HepG2 (cell line): ENCODE measurements around the gene IRF2. TPM values are rescaled to one million over a fixed set of nuclear protein-coding genes. Genes with fewer than 3 reads are reported as not detected.

Experiments
- ATAC-seq: fragments of 200-7000 bp; cut with Tn5 transposase; 3 replicates; pipeline ENCODE4 v1.9.1; 2020; ENCODE audit warnings: mild to moderate bottlenecking, moderate library complexity
- BruUV-seq: library from RNA; stranded (reverse); fragments of 400-500 nt; replicated peaks from 2 replicates; lab custom pipeline; 2021; lab: Mats Ljungman, UMichigan
- CTCF ChIA-PET: fragments of 300-600 bp; formaldehyde crosslinking; extraction: SDS; loops from one replicate; lab custom pipeline; 2021; ENCODE audit warnings: low total read pairs, inconsistent platforms, low intra/inter-chr PET ratio; lab: Yijun Ruan, JAX
- POLR2A ChIA-PET: fragments of 350-600 bp; sonication (Branson Sonifier 250); formaldehyde crosslinking; loops from one replicate; lab custom pipeline; 2020; ENCODE audit warnings: antibody characterized with exemption, inconsistent platforms; lab: Yijun Ruan, JAX
- DNase-seq: peaks from one replicate; pipeline ENCODE4 v3.0.0-alpha.2; 2015; ENCODE audit warnings: low spot score
- FAIRE-seq: peaks from 3 replicates; lab custom pipeline; 2011; peaks lifted over from hg19 to GRCh38; lab: Jason Lieb, UNC
- H2AFZ ChIP-seq: one replicate; pipeline ENCODE4 v1.6.1; 2011; ENCODE audit warnings: low read length, inconsistent platforms
- H3K27ac ChIP-seq: fragments of 300-600 bp; 3 replicates; pipeline ENCODE4 v1.8.0; 2011; ENCODE audit warnings: mixed run types, mild to moderate bottlenecking, mixed read lengths, low read length, inconsistent platforms; ENCODE audit not compliant: insufficient read depth; ENCODE audit errors: extremely low read length
- H3K27me3 ChIP-seq, 2 experiments: fragments of 200-600 bp in 1 of 2; 2 replicates in 1 of 2; 3 replicates in 1 of 2; pipeline versions ENCODE4 v1.6.0 to v1.8.0; 2011; ENCODE audit warnings: low read length in 2 of 2, mild to moderate bottlenecking in 2 of 2, moderate library complexity in 2 of 2, inconsistent platforms in 1 of 2; ENCODE audit not compliant: insufficient read depth in 2 of 2, control insufficient read depth in 1 of 2
- H3K36me3 ChIP-seq, 2 experiments: fragments of 200-600 bp in 1 of 2; replicated peaks in 1 of 2; 2 replicates in 1 of 2; 3 replicates in 1 of 2; pipeline versions ENCODE4 v1.5.1 to v1.8.0; 2011; ENCODE audit warnings: low read length in 2 of 2, inconsistent platforms in 1 of 2; ENCODE audit not compliant: insufficient read depth in 2 of 2, control insufficient read depth in 1 of 2
- H3K4me1 ChIP-seq: 2 replicates; pipeline ENCODE4 v1.5.1; 2012; ENCODE audit warnings: low read length, inconsistent platforms; ENCODE audit not compliant: insufficient read depth
- H3K4me2 ChIP-seq: 2 replicates; pipeline ENCODE4 v1.6.0; 2011; ENCODE audit warnings: low read depth, low read length, inconsistent platforms
- H3K4me3 ChIP-seq, 3 experiments: fragments of 200-600 bp in 1 of 3; sonication (generic), shearing (Covaris generic) in 1 of 3; replicated peaks in 1 of 3; 2 replicates each; pipeline ENCODE4 v1.5.1; 2011 to 2016; ENCODE audit warnings: low read length in 3 of 3, inconsistent platforms in 2 of 3, low read depth in 2 of 3, mild to moderate bottlenecking in 2 of 3, control low read depth in 1 of 3, mixed read lengths in 1 of 3; ENCODE audit not compliant: insufficient read depth in 1 of 3
- H3K79me2 ChIP-seq: one replicate; pipeline ENCODE4 v1.6.1; 2011; ENCODE audit warnings: low read length, inconsistent platforms; ENCODE audit not compliant: insufficient read depth
- H3K9ac ChIP-seq: 2 replicates; pipeline ENCODE4 v1.6.0; 2011; ENCODE audit warnings: mild to moderate bottlenecking, low read depth, low read length, inconsistent platforms; ENCODE audit not compliant: insufficient read depth
- H3K9me3 ChIP-seq: 2 replicates; pipeline ENCODE4 v1.5.1; 2012; ENCODE audit warnings: mild to moderate bottlenecking, low read length
- H4K20me1 ChIP-seq: 2 replicates; pipeline ENCODE4 v1.6.0; 2011; ENCODE audit warnings: inconsistent platforms, mild to moderate bottlenecking, low read length, moderate library complexity; ENCODE audit not compliant: insufficient read depth
- CCAR2 ChIP-seq: fragments of 200-400 bp; formaldehyde crosslinking; optimal IDR thresholded peaks from 2 replicates; pipeline ENCODE3; 2018; ENCODE audit warnings: low read depth, mild to moderate bottlenecking, low read length, moderate library complexity
- CCDC6 ChIP-seq: sonication (generic); formaldehyde crosslinking; IDR thresholded peaks from 2 replicates; pipeline ENCODE4 v1.8.1; 2022; ENCODE audit warnings: mild to moderate bottlenecking, missing genetic modification reagents, moderate library complexity
- EZH2 ChIP-seq: conservative IDR thresholded peaks from 2 replicates; pipeline ENCODE4 v1.6.1; 2012; ENCODE audit warnings: mild to moderate bottlenecking, low read depth, low read length, moderate library complexity
- FOXK2 ChIP-seq: fragments of 450-650 bp; IDR thresholded peaks from 2 replicates; pipeline ENCODE4 v1.6.1; 2016
- GABPB1 ChIP-seq: IDR thresholded peaks from 2 replicates; pipeline ENCODE4 v1.6.1; 2016; ENCODE audit warnings: mild to moderate bottlenecking, missing genetic modification reagents, moderate library complexity, missing compliant biosample characterization
- NFRKB ChIP-seq: fragments of 450-650 bp; IDR thresholded peaks from 2 replicates; pipeline ENCODE4 v1.6.1; 2017
- NR2F1 ChIP-seq, 2 experiments: fragments of 450-650 bp in 1 of 2; formaldehyde crosslinking in 1 of 2; IDR thresholded peaks; 2 replicates each; pipeline versions ENCODE4 v1.5.0 to v1.6.1; 2016 to 2020; ENCODE audit warnings: mild to moderate bottlenecking in 1 of 2, missing compliant biosample characterization in 1 of 2, missing genetic modification reagents in 1 of 2, moderate library complexity in 1 of 2
- ZNF10 ChIP-seq: sonication (generic); formaldehyde crosslinking; IDR thresholded peaks from 2 replicates; pipeline ENCODE4 v1.4.0; 2020; ENCODE audit warnings: mild to moderate bottlenecking, low read depth, missing genetic modification reagents, borderline replicate concordance
- ZNF337 ChIP-seq: sonication (generic); formaldehyde crosslinking; IDR thresholded peaks from 2 replicates; pipeline ENCODE4 v1.5.1; 2020; ENCODE audit warnings: missing genetic modification reagents, low read depth, mild to moderate bottlenecking, borderline replicate concordance
- ZNF816 ChIP-seq: sonication (generic); formaldehyde crosslinking; IDR thresholded peaks from 2 replicates; pipeline ENCODE4 v1.8.0; 2022; ENCODE audit warnings: missing genetic modification reagents, mild to moderate bottlenecking, borderline replicate concordance
- WGBS: methylation state at CpG from one replicate; pipeline ENCODE4 v1.1.6; 2017; ENCODE audit warnings: low lambda C conversion rate; 5-methylcytosine and 5-hydroxymethylcytosine counted together
- in situ Hi-C: cut with HindIII; loops from 2 replicates; pipeline ENCODE4 v1.10.0; 2017; ENCODE audit warnings: low pct_unique_long_range_greater_than_20kb; ENCODE audit not compliant: extremely low pct_ligation_motif_present
- intact Hi-C: fragments of 100-400 bp; cut with micrococcal nuclease; formaldehyde crosslinking; loops from one replicate; pipeline ENCODE4 v1.10.0; 2022; ENCODE audit not compliant: unreplicated experiment
- polyA plus RNA-seq, 8 experiments: library from polyadenylated mRNA; depleted of rRNA in 3 of 8; stranded (reverse) in 7 of 8; unstranded in 1 of 8; fragments of >200 nt; fragmentation: Illumina TruSeq in 4 of 8; extraction: Trizol in 4 of 8; gene quantifications; 2 replicates each; pipeline versions ENCODE4 v1.2.1 to v1.2.3, GENCODE V29; 2011 to 2016; ENCODE audit warnings: low read depth in 4 of 8, missing spikeins in 1 of 8, mixed read lengths in 1 of 8; ENCODE audit not compliant: insufficient read depth in 1 of 8
- total RNA-seq, 5 experiments: library from RNA; depleted of rRNA; stranded (reverse); fragments of >200 nt; fragmentation: Illumina TruSeq; extraction: Trizol; gene quantifications; 2 replicates each; pipeline ENCODE4 v1.2.3, GENCODE V29; 2016; ENCODE audit warnings: low read depth in 1 of 5
- TF ChIP-seq, protein P1 (sequence below): sonication (generic); formaldehyde crosslinking; IDR thresholded peaks from 2 replicates; pipeline ENCODE4 v1.8.1; 2022; ENCODE audit warnings: low read depth, mild to moderate bottlenecking, missing genetic modification reagents

The IRF2 gene
- total and polyA plus RNA-seq, 2 of the 13 experiments (the other 11 are each of a cell fraction or from before 2014, with no cell fraction given): 15.5 to 28.8 TPM

DNA sequence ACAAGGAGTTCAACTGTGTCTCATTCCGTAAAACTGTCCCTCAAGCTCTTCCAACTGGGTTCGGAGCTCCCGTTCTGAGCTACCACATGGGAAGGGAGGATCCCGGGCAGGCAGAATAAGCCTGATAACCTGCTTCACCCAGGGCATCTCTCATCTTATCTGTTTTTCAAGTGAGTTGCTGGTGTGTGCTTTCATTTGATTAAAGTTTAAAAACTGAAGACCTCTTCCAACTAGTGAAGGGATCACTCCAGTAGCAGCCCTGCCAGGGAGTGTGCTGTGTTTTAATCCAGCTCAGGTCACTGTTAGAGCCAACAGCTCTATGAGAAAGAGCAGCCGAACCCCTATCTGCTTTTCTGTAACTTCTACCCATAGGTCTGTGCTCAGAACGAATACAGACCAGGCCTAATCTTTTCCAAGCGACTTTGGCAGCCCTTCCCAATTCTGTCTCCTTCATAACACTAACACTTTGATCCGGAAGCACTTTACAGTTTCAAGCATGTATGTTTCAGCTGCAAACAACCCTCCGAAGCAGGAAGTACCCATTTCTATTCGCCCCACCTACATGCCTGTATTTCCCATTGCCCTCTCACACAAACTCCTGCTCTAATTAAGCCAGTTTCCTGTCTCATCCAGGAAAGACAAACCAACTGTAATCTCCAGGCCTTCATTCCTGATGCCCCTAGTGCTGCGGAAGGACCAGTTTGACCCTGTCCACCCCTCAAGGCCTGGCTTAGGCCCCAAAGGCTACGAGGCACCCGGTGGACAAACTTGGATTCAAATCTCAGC, 60.9 kb downstream of the IRF2 start:
- FAIRE-seq (no peak), DNase-seq (no peak), ATAC-seq (no peak)
- TF ChIP-seq NR2F1 (CRISPR knock-in tag; IDR thresholded peaks at IDR 0.05) (no peak), ZNF10 (no peak), ZNF816 (CRISPR knock-in tag) (no peak), CCAR2 (no peak), FOXK2 (no peak), NFRKB (no peak), ZNF337 (CRISPR knock-in tag) (no peak), CCDC6 (CRISPR knock-in tag) (no peak), EZH2 (no peak), GABPB1 (CRISPR knock-in tag) (no peak)
- TF ChIP-seq, protein P1, sequence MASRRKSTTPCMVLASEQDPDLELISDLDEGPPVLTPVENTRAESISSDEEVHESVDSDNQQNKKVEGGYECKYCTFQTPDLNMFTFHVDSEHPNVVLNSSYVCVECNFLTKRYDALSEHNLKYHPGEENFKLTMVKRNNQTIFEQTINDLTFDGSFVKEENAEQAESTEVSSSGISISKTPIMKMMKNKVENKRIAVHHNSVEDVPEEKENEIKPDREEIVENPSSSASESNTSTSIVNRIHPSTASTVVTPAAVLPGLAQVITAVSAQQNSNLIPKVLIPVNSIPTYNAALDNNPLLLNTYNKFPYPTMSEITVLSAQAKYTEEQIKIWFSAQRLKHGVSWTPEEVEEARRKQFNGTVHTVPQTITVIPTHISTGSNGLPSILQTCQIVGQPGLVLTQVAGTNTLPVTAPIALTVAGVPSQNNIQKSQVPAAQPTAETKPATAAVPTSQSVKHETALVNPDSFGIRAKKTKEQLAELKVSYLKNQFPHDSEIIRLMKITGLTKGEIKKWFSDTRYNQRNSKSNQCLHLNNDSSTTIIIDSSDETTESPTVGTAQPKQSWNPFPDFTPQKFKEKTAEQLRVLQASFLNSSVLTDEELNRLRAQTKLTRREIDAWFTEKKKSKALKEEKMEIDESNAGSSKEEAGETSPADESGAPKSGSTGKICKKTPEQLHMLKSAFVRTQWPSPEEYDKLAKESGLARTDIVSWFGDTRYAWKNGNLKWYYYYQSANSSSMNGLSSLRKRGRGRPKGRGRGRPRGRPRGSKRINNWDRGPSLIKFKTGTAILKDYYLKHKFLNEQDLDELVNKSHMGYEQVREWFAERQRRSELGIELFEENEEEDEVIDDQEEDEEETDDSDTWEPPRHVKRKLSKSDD (CRISPR knock-in tag): no peak
- Histone ChIP-seq H3K36me3 (peaks cover 15 to 75% of the 10 kb centered on the region in 2 experiments), H3K4me3 (no peak overlapping the region), H3K9ac (no peak overlapping the region), H4K20me1 (no peaks in the 10 kb centered on the region), H3K27ac (no peak overlapping the region), H3K79me2 (no peaks in the 10 kb centered on the region), H3K9me3 (no peaks in the 10 kb centered on the region), H3K27me3 (no peaks in the 10 kb centered on the region), H2AFZ (no peak overlapping the region), H3K4me2 (no peak overlapping the region), H3K4me1 (no peaks in the 10 kb centered on the region)
- in situ Hi-C loops (no loop called here), intact Hi-C loops (no loop called here)
- ChIA-PET POLR2A (no interaction called here), CTCF (no interaction called here)
- 93% methylated on average over 13 of the region's 13 CpGs for whole genome bisulfite sequencing
- no TSS peak for BruUV-seq
